Astrocyte of the hippocampus (primary cell): ENCODE data around the gene CAMK4.
"Not testable (repeated sequence)": the region's sequence is repeated elsewhere in the genome, so short reads cannot be mapped to it uniquely, and the experiment has no call there.

Experiments
- DNase-seq: peaks from one replicate; pipeline ENCODE4 v3.0.0; 2011; ENCODE audit warnings: low read depth, low spot score

Gene CAMK4

GRCh38 chr5:111383288-111383970 lies 159.2 kb downstream of the CAMK4 start:
- peak; percentile 5 for DNase-seq

GRCh38 chr5:111384220-111384619 lies 160.0 kb downstream of the CAMK4 start:
- peak; percentile 22 for DNase-seq

- DNase-seq = no peak
Observed at GRCh38 chr5:111385051-111385450, 160.9 kb downstream of the CAMK4 start.

GRCh38 chr5:111385970-111386831 lies 162.0 kb downstream of the CAMK4 start:
- no peak for DNase-seq

GRCh38 chr5:111386832-111387162 lies 162.6 kb downstream of the CAMK4 start:
- no peak for DNase-seq

- DNase-seq = no peak
Observed at GRCh38 chr5:111387361-111387760, 163.2 kb downstream of the CAMK4 start.

- peak; percentile 53 for DNase-seq
Observed at GRCh38 chr5:111389390-111390082, 165.4 kb downstream of the CAMK4 start.

- no peak for DNase-seq
Observed at GRCh38 chr5:111392181-111392580, 168.0 kb downstream of the CAMK4 start.

GRCh38 chr5:111394586-111394985 lies 170.4 kb downstream of the CAMK4 start:
- no peak for DNase-seq

GRCh38 chr5:111398013-111398412 lies 173.8 kb downstream of the CAMK4 start:
- DNase-seq = no peak

- no peak for DNase-seq
Observed at GRCh38 chr5:111399113-111399512, 174.9 kb downstream of the CAMK4 start.

- DNase-seq = no peak
Observed at GRCh38 chr5:111401906-111402305, 177.7 kb downstream of the CAMK4 start.

GRCh38 chr5:111404270-111404769 lies 180.1 kb downstream of the CAMK4 start:
- DNase-seq = no peak

GRCh38 chr5:111407562-111407961 lies 183.4 kb downstream of the CAMK4 start:
- DNase-seq = no peak

GRCh38 chr5:111408817-111409216 lies 184.6 kb downstream of the CAMK4 start:
- no peak for DNase-seq

GRCh38 chr5:111409266-111409665 lies 185.1 kb downstream of the CAMK4 start:
- not testable (repeated sequence) for DNase-seq

GRCh38 chr5:111410067-111410466 lies 185.9 kb downstream of the CAMK4 start:
- not testable (repeated sequence) for DNase-seq

- DNase-seq = peak; percentile 25
Observed at GRCh38 chr5:111411301-111411700, 187.1 kb downstream of the CAMK4 start.

GRCh38 chr5:111412593-111412992 lies 188.4 kb downstream of the CAMK4 start:
- no peak for DNase-seq

GRCh38 chr5:111415053-111415452 lies 190.9 kb downstream of the CAMK4 start:
- DNase-seq = no peak

GRCh38 chr5:111422245-111422644 lies 198.1 kb downstream of the CAMK4 start:
- DNase-seq = no peak
